HG03095 (cell line): ENCODE results near the gene AURKAIP1.
"Not testable (repeated sequence)": the region's sequence is repeated elsewhere in the genome, so short reads cannot be mapped to it uniquely, and the experiment has no call there.

Source experiments
- ATAC-seq: cut with Tn5 transposase; IDR thresholded peaks from one replicate; pipeline ENCODE4 v1.9.1; 2021; ENCODE audit warnings: moderate library complexity; ENCODE audit not compliant: unreplicated experiment

The AURKAIP1 gene

GRCh38 chr1:1387098-1388077 lies 12.4 kb upstream of the AURKAIP1 start:
- ATAC-seq: no peak

GRCh38 chr1:1385931-1386330 lies 10.9 kb upstream of the AURKAIP1 start:
- no peak for ATAC-seq

GRCh38 chr1:1385339-1385738 lies 10.3 kb upstream of the AURKAIP1 start:
- not testable (repeated sequence) for ATAC-seq

GRCh38 chr1:1381294-1381693 lies 6.3 kb upstream of the AURKAIP1 start:
- ATAC-seq: no peak

- no peak for ATAC-seq
These were observed 5.9 kb upstream of the AURKAIP1 start for GRCh38 chr1:1380860-1381259.

- ATAC-seq: no peak
These were observed 2.7 kb upstream of the AURKAIP1 start for GRCh38 chr1:1377540-1378205.

GRCh38 chr1:1376551-1377226 lies 1.7 kb upstream of the AURKAIP1 start:
- no peak for ATAC-seq

GRCh38 chr1:1374589-1374928 lies 448 bp downstream of the AURKAIP1 start:
- no peak for ATAC-seq

- no peak for ATAC-seq
These were observed 1.0 kb downstream of the AURKAIP1 start for GRCh38 chr1:1373815-1374588.

GRCh38 chr1:1373051-1373814 lies 1.8 kb downstream of the AURKAIP1 start:
- no peak for ATAC-seq

GRCh38 chr1:1371746-1372711 lies 3.0 kb downstream of the AURKAIP1 start:
- ATAC-seq: no peak

GRCh38 chr1:1371364-1371745 lies 3.7 kb downstream of the AURKAIP1 start:
- no peak for ATAC-seq

- ATAC-seq: no peak
These were observed 4.2 kb downstream of the AURKAIP1 start for GRCh38 chr1:1370771-1371300.

- ATAC-seq: not testable (repeated sequence)
These were observed 4.9 kb downstream of the AURKAIP1 start for GRCh38 chr1:1370094-1370493.

- ATAC-seq: no peak
These were observed 7.7 kb downstream of the AURKAIP1 start for GRCh38 chr1:1367315-1367714.

GRCh38 chr1:1366699-1367066 lies 8.3 kb downstream of the AURKAIP1 start:
- ATAC-seq: no peak

- ATAC-seq: no peak
These were observed 8.9 kb downstream of the AURKAIP1 start for GRCh38 chr1:1365875-1366698.

- no peak for ATAC-seq
These were observed 10.7 kb downstream of the AURKAIP1 start for GRCh38 chr1:1364266-1364665.
